ENCODE results near the gene TMEM134. TPM values are rescaled to one million over a fixed set of nuclear protein-coding genes. Genes with fewer than 3 reads are reported as not detected.

Gene TMEM134
- total and polyA plus RNA-seq, 9 of the 15 experiments (the other 6 are each of a cell fraction or from before 2014, with no cell fraction given): 0.63 to 48.4 (median 10.7) TPM

DNA sequence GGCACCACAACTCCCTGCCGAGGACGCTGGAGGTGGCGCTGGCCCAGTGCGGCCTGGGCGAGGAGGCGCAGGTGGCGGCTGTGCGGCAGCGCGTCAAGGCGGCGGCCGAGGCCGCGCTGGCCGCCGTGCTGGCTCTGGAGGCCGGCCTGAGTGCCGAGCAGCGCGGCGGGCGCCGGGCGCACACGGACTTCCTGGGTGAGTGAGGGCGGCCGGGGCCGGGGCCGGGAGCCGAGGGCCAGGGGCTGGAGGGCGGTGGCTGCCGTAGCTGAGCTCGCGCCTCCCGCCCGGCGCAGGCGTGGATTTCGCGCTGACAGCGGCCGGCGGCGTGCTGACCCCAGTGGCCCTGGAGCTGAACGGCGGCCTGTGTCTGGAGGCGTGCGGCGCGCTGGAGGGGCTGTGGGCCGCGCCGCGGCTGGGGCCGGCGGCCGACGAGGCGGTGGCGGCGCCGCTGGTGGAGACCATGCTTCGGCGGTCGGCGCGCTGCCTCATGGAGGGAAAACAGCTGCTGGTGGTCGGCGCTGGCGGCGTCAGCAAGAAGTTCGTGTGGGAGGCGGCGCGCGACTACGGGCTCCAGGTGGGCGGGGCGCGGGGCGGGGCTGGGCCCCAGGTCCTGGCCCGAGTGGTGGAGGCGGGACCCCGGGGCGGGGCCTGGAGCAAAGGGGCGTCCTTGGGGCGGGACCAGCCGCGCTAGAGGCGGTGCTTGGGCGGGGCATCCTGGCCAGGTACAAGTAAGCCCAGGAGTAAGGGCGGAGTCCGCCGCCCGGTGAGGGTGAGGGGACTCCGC is 48.2 kb downstream of the TMEM134 start (continued):
- TF ChIP-seq FOXJ3 (CRISPR knock-in tag; IDR thresholded peaks at IDR 0.05) (no peak), ZBED1 (IDR thresholded peaks at IDR 0.05) (no peak), GATAD2B (IDR thresholded peaks at IDR 0.05; ENCODE audit: borderline replicate concordance) (peak; percentile 83; the same call in 1 of the 2 replicates), CBFA2T3 (IDR thresholded peaks at IDR 0.05) (no peak), HNRNPK (IDR thresholded peaks at IDR 0.05; ENCODE audit: low read depth, low read length, poor library complexity, severe bottlenecking) (peak; percentile 56), MCM7 (IDR thresholded peaks at IDR 0.05) (no peak), TOE1 (IDR thresholded peaks at IDR 0.05; ENCODE audit: borderline replicate concordance) (no peak), TOE1 (CRISPR knock-in tag; IDR thresholded peaks at IDR 0.05; ENCODE audit: borderline replicate concordance, low read depth) (no peak), MED1 (CRISPR knock-in tag; IDR thresholded peaks at IDR 0.05; ENCODE audit: borderline replicate concordance) (no peak), SUPT5H (IDR thresholded peaks at IDR 0.05) (no peak), CAMTA2 (CRISPR knock-in tag; conservative IDR thresholded peaks at IDR 0.05) (no peak), HSF4 (CRISPR knock-in tag; IDR thresholded peaks at IDR 0.05; ENCODE audit: borderline replicate concordance) (no peak), HDAC8 (tag; IDR thresholded peaks at IDR 0.05) (peak; percentile 73; the same call in 1 of the 2 replicates), HLTF (IDR thresholded peaks at IDR 0.05) (no peak), PHTF2 (CRISPR knock-in tag; IDR thresholded peaks at IDR 0.05) (no peak), ZSCAN32 (CRISPR knock-in tag; IDR thresholded peaks at IDR 0.05) (no peak), ZNF561 (CRISPR knock-in tag; conservative IDR thresholded peaks at IDR 0.05) (no peak)
- TF ChIP-seq, protein P1, sequence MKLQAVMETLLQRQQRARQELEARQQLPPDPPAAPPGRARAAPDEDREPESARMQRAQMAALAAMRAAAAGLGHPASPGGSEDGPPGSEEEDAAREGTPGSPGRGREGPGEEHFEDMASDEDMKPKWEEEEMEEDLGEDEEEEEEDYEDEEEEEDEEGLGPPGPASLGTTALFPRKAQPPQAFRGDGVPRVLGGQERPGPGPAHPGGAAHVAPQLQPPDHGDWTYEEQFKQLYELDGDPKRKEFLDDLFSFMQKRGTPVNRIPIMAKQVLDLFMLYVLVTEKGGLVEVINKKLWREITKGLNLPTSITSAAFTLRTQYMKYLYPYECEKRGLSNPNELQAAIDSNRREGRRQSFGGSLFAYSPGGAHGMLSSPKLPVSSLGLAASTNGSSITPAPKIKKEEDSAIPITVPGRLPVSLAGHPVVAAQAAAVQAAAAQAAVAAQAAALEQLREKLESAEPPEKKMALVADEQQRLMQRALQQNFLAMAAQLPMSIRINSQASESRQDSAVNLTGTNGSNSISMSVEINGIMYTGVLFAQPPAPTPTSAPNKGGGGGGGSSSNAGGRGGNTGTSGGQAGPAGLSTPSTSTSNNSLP (IDR thresholded peaks at IDR 0.05; ENCODE audit: borderline replicate concordance, low read depth, low read length): no peak
- TF ChIP-seq, protein P2, sequence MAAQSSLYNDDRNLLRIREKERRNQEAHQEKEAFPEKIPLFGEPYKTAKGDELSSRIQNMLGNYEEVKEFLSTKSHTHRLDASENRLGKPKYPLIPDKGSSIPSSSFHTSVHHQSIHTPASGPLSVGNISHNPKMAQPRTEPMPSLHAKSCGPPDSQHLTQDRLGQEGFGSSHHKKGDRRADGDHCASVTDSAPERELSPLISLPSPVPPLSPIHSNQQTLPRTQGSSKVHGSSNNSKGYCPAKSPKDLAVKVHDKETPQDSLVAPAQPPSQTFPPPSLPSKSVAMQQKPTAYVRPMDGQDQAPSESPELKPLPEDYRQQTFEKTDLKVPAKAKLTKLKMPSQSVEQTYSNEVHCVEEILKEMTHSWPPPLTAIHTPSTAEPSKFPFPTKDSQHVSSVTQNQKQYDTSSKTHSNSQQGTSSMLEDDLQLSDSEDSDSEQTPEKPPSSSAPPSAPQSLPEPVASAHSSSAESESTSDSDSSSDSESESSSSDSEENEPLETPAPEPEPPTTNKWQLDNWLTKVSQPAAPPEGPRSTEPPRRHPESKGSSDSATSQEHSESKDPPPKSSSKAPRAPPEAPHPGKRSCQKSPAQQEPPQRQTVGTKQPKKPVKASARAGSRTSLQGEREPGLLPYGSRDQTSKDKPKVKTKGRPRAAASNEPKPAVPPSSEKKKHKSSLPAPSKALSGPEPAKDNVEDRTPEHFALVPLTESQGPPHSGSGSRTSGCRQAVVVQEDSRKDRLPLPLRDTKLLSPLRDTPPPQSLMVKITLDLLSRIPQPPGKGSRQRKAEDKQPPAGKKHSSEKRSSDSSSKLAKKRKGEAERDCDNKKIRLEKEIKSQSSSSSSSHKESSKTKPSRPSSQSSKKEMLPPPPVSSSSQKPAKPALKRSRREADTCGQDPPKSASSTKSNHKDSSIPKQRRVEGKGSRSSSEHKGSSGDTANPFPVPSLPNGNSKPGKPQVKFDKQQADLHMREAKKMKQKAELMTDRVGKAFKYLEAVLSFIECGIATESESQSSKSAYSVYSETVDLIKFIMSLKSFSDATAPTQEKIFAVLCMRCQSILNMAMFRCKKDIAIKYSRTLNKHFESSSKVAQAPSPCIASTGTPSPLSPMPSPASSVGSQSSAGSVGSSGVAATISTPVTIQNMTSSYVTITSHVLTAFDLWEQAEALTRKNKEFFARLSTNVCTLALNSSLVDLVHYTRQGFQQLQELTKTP (IDR thresholded peaks at IDR 0.05; ENCODE audit: low read depth in 1 of 2, partially characterized antibody in 2 of 2): no peak
- TF ChIP-seq, protein P3, sequence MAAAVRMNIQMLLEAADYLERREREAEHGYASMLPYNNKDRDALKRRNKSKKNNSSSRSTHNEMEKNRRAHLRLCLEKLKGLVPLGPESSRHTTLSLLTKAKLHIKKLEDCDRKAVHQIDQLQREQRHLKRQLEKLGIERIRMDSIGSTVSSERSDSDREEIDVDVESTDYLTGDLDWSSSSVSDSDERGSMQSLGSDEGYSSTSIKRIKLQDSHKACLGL (CRISPR knock-in tag; IDR thresholded peaks at IDR 0.05; ENCODE audit: borderline replicate concordance, poor library complexity, severe bottlenecking): no peak
- TF ChIP-seq, protein P4, sequence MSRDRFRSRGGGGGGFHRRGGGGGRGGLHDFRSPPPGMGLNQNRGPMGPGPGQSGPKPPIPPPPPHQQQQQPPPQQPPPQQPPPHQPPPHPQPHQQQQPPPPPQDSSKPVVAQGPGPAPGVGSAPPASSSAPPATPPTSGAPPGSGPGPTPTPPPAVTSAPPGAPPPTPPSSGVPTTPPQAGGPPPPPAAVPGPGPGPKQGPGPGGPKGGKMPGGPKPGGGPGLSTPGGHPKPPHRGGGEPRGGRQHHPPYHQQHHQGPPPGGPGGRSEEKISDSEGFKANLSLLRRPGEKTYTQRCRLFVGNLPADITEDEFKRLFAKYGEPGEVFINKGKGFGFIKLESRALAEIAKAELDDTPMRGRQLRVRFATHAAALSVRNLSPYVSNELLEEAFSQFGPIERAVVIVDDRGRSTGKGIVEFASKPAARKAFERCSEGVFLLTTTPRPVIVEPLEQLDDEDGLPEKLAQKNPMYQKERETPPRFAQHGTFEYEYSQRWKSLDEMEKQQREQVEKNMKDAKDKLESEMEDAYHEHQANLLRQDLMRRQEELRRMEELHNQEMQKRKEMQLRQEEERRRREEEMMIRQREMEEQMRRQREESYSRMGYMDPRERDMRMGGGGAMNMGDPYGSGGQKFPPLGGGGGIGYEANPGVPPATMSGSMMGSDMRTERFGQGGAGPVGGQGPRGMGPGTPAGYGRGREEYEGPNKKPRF (IDR thresholded peaks at IDR 0.05; ENCODE audit: low read depth, low read length): no peak

All from K562 (cell line).